ENCODE measurements around the gene KCTD14.

Gene KCTD14, protein sequence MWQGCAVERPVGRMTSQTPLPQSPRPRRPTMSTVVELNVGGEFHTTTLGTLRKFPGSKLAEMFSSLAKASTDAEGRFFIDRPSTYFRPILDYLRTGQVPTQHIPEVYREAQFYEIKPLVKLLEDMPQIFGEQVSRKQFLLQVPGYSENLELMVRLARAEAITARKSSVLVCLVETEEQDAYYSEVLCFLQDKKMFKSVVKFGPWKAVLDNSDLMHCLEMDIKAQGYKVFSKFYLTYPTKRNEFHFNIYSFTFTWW

DNA sequence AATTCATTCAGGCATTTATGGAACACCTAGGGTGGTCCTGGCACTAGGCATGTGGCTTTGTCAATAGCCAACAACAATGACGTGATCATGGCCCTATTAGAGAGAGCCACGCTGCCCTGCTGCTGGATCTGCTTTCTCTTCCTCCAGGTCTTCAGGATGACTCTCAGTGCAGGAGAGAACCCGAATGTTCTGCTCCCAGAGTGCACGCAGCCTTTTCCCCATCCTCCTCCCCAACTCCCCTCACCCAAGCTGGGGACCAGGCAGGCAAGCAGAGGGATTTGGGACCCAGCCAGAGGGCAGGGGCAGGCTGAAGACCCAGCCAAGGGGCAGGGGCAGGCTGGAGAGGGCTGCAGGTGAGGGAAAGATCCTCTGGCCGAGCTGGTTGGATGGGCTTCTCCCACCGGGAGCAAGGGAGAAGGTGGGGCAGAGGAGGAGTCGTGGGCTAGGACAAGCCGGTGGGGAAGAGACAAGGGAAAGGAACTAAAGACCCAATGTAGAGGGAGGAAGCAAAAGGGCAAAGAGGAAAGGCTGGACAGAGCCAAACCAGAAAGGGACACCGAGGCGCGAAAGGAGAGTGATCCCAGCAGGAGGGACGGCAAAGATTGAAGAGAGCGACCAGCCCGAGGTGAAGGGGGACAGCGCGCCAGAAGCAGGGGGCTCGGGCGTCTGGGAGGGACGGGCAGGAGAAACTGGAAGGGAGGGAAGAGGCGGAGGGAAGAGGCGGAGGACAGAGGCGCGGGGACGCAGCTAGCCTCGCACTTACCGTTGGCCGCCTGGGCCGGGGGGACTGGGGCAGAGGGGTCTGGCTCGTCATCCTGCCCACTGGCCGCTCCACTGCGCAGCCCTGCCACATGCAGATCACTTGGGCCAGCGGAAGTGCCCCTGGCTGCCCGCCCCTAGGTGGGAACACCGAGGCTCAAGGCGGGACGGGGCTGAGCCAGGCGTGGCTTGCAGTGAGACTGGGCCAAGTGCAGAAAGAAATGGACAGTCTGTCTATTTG, at the start of gene KCTD14:
KCTD14 (minus strand) TSS at position 880 of the 1,000 bp plus-strand sequence; CDS start at position 853, 27 bp downstream.
- TF ChIP-seq, protein P1, sequence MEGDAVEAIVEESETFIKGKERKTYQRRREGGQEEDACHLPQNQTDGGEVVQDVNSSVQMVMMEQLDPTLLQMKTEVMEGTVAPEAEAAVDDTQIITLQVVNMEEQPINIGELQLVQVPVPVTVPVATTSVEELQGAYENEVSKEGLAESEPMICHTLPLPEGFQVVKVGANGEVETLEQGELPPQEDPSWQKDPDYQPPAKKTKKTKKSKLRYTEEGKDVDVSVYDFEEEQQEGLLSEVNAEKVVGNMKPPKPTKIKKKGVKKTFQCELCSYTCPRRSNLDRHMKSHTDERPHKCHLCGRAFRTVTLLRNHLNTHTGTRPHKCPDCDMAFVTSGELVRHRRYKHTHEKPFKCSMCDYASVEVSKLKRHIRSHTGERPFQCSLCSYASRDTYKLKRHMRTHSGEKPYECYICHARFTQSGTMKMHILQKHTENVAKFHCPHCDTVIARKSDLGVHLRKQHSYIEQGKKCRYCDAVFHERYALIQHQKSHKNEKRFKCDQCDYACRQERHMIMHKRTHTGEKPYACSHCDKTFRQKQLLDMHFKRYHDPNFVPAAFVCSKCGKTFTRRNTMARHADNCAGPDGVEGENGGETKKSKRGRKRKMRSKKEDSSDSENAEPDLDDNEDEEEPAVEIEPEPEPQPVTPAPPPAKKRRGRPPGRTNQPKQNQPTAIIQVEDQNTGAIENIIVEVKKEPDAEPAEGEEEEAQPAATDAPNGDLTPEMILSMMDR (IDR thresholded peaks at IDR 0.05; ENCODE audit: low read depth, low read length) = no peak
- no peak for TF ChIP-seq MYC (IDR thresholded peaks at IDR 0.05; ENCODE audit: low read depth, low read length)
- no peak for TF ChIP-seq POLR2A (IDR thresholded peaks at IDR 0.05; ENCODE audit: extremely low read depth, insufficient read length)
- TF ChIP-seq, protein P2, sequence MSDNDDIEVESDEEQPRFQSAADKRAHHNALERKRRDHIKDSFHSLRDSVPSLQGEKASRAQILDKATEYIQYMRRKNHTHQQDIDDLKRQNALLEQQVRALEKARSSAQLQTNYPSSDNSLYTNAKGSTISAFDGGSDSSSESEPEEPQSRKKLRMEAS (IDR thresholded peaks at IDR 0.05; ENCODE audit: low read depth, low read length) = no peak
- DNase-seq (ENCODE audit: low read depth) = no peak
- H3K4me3 ChIP-seq (ENCODE audit: low read depth, low read length) = no peak within 1 kb of the TSS

DNA sequence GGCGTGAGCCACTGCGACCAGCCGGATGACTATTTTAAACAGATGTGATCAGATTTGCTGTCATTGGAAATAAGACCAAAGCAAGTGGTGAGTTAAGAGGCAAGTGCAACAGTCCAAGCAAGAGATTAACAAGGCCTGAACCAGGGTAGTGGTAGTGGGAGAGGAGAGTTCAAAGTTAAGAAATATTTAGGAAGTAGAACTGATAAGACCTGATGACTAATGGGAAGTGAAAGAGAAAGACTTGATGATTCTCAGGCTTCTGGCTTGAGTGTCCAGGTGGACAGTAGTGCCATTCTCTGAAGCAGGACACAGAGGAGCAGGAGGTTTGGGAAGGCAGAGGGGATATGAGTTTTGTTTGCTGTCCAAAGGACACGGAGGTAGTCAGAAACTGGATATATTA, 49.4 kb upstream of the KCTD14 start:
- H3K4me3 ChIP-seq (ENCODE audit: low read depth, low read length) = no peak overlapping the region
- DNase-seq (ENCODE audit: low read depth) = no peak
- TF ChIP-seq, protein P1 (IDR thresholded peaks at IDR 0.05; ENCODE audit: low read depth, low read length) = no peak
- TF ChIP-seq POLR2A (IDR thresholded peaks at IDR 0.05; ENCODE audit: extremely low read depth, insufficient read length) (no peak), MYC (IDR thresholded peaks at IDR 0.05; ENCODE audit: low read depth, low read length) (no peak)
- TF ChIP-seq, protein P2 (IDR thresholded peaks at IDR 0.05; ENCODE audit: low read depth, low read length) = no peak

DNA sequence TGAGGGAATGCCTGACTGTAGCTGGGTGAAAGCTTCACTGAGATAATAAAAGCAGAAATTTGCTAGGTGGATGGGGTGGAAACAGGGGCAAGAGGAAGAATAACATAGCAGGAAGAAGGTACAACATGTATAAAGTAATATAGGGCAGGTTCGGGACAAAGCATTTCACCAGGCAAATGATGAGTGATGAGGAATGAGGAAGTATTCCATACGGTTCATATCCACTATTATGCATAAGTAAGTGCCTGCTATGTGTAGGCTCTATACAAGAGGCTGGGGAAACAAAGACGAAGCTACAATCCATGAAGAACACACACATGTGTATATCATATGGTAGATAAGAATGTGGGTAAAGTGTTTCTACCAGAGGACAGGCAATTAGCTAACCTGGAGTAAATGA, 48.6 kb upstream of the KCTD14 start:
- TF ChIP-seq, protein P1 (IDR thresholded peaks at IDR 0.05; ENCODE audit: low read depth, low read length) = no peak
- no peak for TF ChIP-seq POLR2A (IDR thresholded peaks at IDR 0.05; ENCODE audit: extremely low read depth, insufficient read length)
- TF ChIP-seq MYC (IDR thresholded peaks at IDR 0.05; ENCODE audit: low read depth, low read length) = no peak
- TF ChIP-seq, protein P2 (IDR thresholded peaks at IDR 0.05; ENCODE audit: low read depth, low read length) = no peak
- H3K4me3 ChIP-seq (ENCODE audit: low read depth, low read length) = no peak overlapping the region

DNA sequence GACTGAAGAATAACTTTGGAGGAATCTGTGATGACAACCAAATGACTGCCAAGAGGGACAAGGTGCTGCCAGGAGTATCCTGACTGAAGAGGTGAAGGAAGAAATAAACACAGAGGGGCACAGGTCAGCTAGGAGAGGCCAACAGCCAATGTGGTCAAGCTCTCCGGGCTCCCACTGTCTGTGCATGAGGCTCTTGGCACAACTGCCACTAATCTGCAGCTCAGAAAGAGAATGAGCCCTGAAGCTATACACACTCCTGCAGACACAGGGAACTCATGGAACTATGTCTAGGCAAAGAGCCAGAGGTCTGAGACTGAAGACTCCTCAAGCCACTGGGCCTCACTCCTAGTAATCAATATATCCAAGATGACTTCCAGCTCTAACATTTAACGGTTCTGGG, 47.5 kb upstream of the KCTD14 start:
- no peak for DNase-seq (ENCODE audit: low read depth)
- no peak overlapping the region for H3K4me3 ChIP-seq (ENCODE audit: low read depth, low read length)
- TF ChIP-seq MYC (IDR thresholded peaks at IDR 0.05; ENCODE audit: low read depth, low read length) = no peak
- TF ChIP-seq, protein P2 (IDR thresholded peaks at IDR 0.05; ENCODE audit: low read depth, low read length) = no peak
- TF ChIP-seq, protein P1 (IDR thresholded peaks at IDR 0.05; ENCODE audit: low read depth, low read length) = no peak
- TF ChIP-seq POLR2A (IDR thresholded peaks at IDR 0.05; ENCODE audit: extremely low read depth, insufficient read length) = no peak

More for the DNA sequence above, 48.6 kb upstream of the KCTD14 start:
- no peak for DNase-seq (ENCODE audit: low read depth)

DNA sequence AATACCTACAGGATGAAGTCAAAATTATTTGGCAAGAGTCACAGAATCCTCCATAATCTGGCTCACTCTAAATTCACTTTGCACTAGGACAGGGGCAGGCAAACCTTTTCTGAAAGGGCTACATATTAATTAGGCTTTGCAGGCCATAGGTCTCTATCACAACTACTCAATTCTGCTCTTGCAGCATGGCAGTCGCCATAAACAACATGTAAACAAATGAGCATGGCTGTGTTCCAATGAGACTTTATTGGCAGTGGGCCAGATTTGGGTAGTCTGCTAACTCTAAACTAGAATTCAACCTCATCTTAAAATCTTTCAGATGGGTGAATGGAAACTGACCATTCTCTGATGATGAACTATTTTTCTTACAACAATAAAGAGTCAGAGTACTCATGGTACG, 46.4 kb upstream of the KCTD14 start:
- TF ChIP-seq, protein P1 (IDR thresholded peaks at IDR 0.05; ENCODE audit: low read depth, low read length) = no peak
- TF ChIP-seq, protein P2 (IDR thresholded peaks at IDR 0.05; ENCODE audit: low read depth, low read length) = no peak
- TF ChIP-seq POLR2A (IDR thresholded peaks at IDR 0.05; ENCODE audit: extremely low read depth, insufficient read length) = no peak
- TF ChIP-seq MYC (IDR thresholded peaks at IDR 0.05; ENCODE audit: low read depth, low read length) = no peak
- DNase-seq (ENCODE audit: low read depth) = no peak
- no peak overlapping the region for H3K4me3 ChIP-seq (ENCODE audit: low read depth, low read length)
